ENCODE data around the gene TMEFF1. TPM values are rescaled to one million over a fixed set of nuclear protein-coding genes. Genes with fewer than 3 reads are reported as not detected.
A peak's percentile ranks its signal among the peaks of the same experiment; 100 is the strongest.
"Not testable (repeated sequence)": the region's sequence is repeated elsewhere in the genome, so short reads cannot be mapped to it uniquely, and the experiment has no call there.

Gene TMEFF1
- total and polyA plus RNA-seq, 2 donors (not counting 1 experiment from before 2014, with no cell fraction given) = 1.1 to 2.5 TPM

DNA sequence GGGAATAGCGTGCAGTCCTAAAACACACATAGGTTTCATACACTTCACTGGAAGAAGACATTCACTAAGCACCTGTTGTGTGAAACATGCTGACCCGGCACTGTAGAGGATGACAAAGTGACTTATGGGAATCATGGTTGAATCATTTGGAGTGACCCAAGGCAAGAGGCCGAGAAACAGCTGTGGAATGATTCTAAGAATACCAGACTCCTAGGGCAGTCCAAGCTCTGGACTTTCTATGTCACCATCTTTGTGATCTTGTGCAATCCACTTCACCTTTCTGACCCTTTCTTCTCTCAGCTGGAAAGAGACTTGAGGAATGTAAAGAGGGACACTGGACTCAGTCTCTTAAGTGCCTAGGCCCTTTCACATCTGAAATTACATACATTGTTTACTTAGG, 32.9 kb upstream of the TMEFF1 start:
- Histone ChIP-seq H3K4me1 (ENCODE audit: control insufficient read depth, extremely low read depth, insufficient read depth, low read length) (peaks cover 12% of the 10 kb centered on the region), H3K9ac (ENCODE audit: insufficient read depth, low read length) (no peak overlapping the region), H3K27me3 (ENCODE audit: control insufficient read depth, insufficient read depth, low read length) (no peaks in the 10 kb centered on the region), H3K9me3 (ENCODE audit: control insufficient read depth, insufficient read depth, low read depth, low read length) (no peaks in the 10 kb centered on the region), H2AFZ (ENCODE audit: low read length) (no peak overlapping the region), H3K27ac (ENCODE audit: insufficient read depth, low read length) (no peak overlapping the region), H3K79me2 (ENCODE audit: control insufficient read depth, insufficient read depth, low read length) (peaks cover 94% of the 10 kb centered on the region), H3K4me3 (replicated peaks in 1 of 4; ENCODE audit: control extremely low read depth in 1 of 4, insufficient read depth in 1 of 4, low read depth in 3 of 4, low read length in 4 of 4) (no peak overlapping the region), H4K20me1 (ENCODE audit: control insufficient read depth, extremely low read depth, insufficient read depth, low read length) (peaks cover 2% of the 10 kb centered on the region), H3K36me3 (ENCODE audit: control insufficient read depth, insufficient read depth, low read length) (peaks cover 9% of the 10 kb centered on the region), H3K4me2 (ENCODE audit: extremely low read depth, insufficient read depth, low read length) (no peak overlapping the region)
- TF ChIP-seq, protein P1, sequence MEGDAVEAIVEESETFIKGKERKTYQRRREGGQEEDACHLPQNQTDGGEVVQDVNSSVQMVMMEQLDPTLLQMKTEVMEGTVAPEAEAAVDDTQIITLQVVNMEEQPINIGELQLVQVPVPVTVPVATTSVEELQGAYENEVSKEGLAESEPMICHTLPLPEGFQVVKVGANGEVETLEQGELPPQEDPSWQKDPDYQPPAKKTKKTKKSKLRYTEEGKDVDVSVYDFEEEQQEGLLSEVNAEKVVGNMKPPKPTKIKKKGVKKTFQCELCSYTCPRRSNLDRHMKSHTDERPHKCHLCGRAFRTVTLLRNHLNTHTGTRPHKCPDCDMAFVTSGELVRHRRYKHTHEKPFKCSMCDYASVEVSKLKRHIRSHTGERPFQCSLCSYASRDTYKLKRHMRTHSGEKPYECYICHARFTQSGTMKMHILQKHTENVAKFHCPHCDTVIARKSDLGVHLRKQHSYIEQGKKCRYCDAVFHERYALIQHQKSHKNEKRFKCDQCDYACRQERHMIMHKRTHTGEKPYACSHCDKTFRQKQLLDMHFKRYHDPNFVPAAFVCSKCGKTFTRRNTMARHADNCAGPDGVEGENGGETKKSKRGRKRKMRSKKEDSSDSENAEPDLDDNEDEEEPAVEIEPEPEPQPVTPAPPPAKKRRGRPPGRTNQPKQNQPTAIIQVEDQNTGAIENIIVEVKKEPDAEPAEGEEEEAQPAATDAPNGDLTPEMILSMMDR (conservative IDR thresholded peaks at IDR 0.05 in 1 of 2, IDR thresholded peaks at IDR 0.05 in 1 of 2; ENCODE audit: low read depth in 1 of 2, low read length in 2 of 2) = no peak
- TF ChIP-seq EZH2 (IDR thresholded peaks at IDR 0.05; ENCODE audit: low read length, missing control alignments) = no peak
- peak; percentile 64 to 68 for DNase-seq (ENCODE audit: low read depth in 2 of 2)

DNA sequence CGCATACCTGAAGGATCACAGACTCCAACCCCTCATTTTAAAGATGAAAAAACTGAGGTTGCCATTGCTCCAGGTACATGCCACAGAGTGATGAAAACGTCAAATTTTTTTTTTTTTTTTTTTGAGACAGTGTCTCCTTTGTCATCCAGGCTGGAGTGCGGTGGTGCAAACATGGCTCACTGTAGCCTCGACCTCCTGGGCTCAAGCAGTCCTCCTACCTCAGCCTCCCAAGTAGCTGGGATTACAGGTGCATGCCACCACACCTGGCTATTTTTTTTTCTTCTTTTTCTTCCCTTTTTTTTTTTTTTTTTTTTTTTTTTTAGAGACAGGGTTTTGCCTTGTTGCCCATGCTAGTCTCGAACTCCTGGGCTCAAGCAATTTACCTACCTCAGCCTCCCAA, 32.5 kb upstream of the TMEFF1 start:
- H3K9me3 ChIP-seq (ENCODE audit: control insufficient read depth, insufficient read depth, low read depth, low read length); H3K9ac ChIP-seq (ENCODE audit: insufficient read depth, low read length); H3K27me3 ChIP-seq (ENCODE audit: control insufficient read depth, insufficient read depth, low read length); H3K4me2 ChIP-seq (ENCODE audit: extremely low read depth, insufficient read depth, low read length); H3K36me3 ChIP-seq (ENCODE audit: control insufficient read depth, insufficient read depth, low read length); H3K4me3 ChIP-seq (replicated peaks in 1 of 4; ENCODE audit: control extremely low read depth in 1 of 4, insufficient read depth in 1 of 4, low read depth in 3 of 4, low read length in 4 of 4); H4K20me1 ChIP-seq (ENCODE audit: control insufficient read depth, extremely low read depth, insufficient read depth, low read length); DNase-seq (ENCODE audit: low read depth in 2 of 2); H3K27ac ChIP-seq (ENCODE audit: insufficient read depth, low read length); H2AFZ ChIP-seq (ENCODE audit: low read length): not testable (repeated sequence)
- H3K79me2 ChIP-seq (ENCODE audit: control insufficient read depth, insufficient read depth, low read length) = peaks cover 92% of the 10 kb centered on the region
- peaks cover 12% of the 10 kb centered on the region for H3K4me1 ChIP-seq (ENCODE audit: control insufficient read depth, extremely low read depth, insufficient read depth, low read length)

DNA sequence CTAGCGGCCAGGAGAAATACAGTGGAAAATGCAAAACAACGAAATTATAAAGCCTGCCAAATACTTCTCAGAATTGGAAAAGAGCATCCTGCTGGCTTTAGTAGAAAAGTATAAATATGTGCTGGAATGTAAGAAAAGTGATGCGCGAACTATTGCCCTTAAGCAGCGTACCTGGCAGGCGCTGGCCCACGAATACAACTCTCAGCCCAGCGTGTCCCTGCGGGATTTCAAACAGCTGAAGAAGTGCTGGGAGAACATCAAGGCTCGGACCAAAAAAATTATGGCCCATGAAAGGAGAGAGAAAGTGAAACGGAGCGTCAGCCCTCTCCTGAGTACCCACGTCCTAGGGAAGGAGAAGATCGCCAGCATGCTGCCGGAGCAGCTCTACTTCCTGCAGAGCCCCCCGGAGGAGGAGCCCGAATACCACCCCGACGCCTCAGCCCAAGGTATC, 31.0 kb upstream of the TMEFF1 start:
- H3K4me2 ChIP-seq (ENCODE audit: extremely low read depth, insufficient read depth, low read length) = no peak overlapping the region
- peaks cover 93% of the 10 kb centered on the region for H3K79me2 ChIP-seq (ENCODE audit: control insufficient read depth, insufficient read depth, low read length)
- no peak for DNase-seq (ENCODE audit: low read depth in 2 of 2)
- H3K9me3 ChIP-seq (ENCODE audit: control insufficient read depth, insufficient read depth, low read depth, low read length) = no peaks in the 10 kb centered on the region
- no peak overlapping the region for H3K27ac ChIP-seq (ENCODE audit: insufficient read depth, low read length)
- H2AFZ ChIP-seq (ENCODE audit: low read length) = no peak overlapping the region
- no peak for TF ChIP-seq EZH2 (IDR thresholded peaks at IDR 0.05; ENCODE audit: low read length, missing control alignments)
- TF ChIP-seq, protein P1 (conservative IDR thresholded peaks at IDR 0.05 in 1 of 2, IDR thresholded peaks at IDR 0.05 in 1 of 2; ENCODE audit: low read depth in 1 of 2, low read length in 2 of 2) = no peak
- no peak overlapping the region for H3K9ac ChIP-seq (ENCODE audit: insufficient read depth, low read length)
- no peaks in the 10 kb centered on the region for H3K27me3 ChIP-seq (ENCODE audit: control insufficient read depth, insufficient read depth, low read length)
- H3K36me3 ChIP-seq (ENCODE audit: control insufficient read depth, insufficient read depth, low read length) = peaks cover 10% of the 10 kb centered on the region
- H4K20me1 ChIP-seq (ENCODE audit: control insufficient read depth, extremely low read depth, insufficient read depth, low read length) = peaks cover 2% of the 10 kb centered on the region
- H3K4me3 ChIP-seq (replicated peaks in 1 of 4; ENCODE audit: control extremely low read depth in 1 of 4, insufficient read depth in 1 of 4, low read depth in 3 of 4, low read length in 4 of 4) = no peak overlapping the region
- H3K4me1 ChIP-seq (ENCODE audit: control insufficient read depth, extremely low read depth, insufficient read depth, low read length) = peaks cover 12% of the 10 kb centered on the region
